Measurements from ENCODE around the gene PLEKHN1. TPM values are rescaled to one million over a fixed set of nuclear protein-coding genes. Genes with fewer than 3 reads are reported as not detected.
A peak's percentile ranks its signal among the peaks of the same experiment; 100 is the strongest.

The PLEKHN1 gene
- total and polyA plus RNA-seq, 2 donors from 2014 or later: 14.3 TPM; not detected in 1

DNA sequence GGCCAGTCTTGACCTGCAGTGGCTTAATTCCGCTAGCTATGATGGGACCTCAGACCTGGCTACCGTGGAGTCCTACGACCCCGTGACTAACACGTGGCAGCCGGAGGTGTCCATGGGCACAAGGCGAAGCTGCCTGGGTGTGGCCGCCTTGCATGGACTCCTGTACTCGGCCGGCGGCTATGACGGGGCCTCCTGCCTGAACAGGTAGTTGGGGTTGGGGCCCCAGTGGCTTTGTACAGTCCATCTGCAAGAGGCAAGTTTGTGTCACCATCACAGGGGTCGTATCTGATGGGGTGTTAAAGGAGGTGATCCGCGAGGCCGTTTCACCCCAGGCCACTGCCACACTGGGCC lies 3.0 kb upstream of the PLEKHN1 start:
- no peaks in the 10 kb centered on the region for H3K27me3 ChIP-seq (ENCODE audit: control insufficient read depth, insufficient read depth, low read length)
- DNase-seq (no peak), FAIRE-seq (no peak)
- no peak overlapping the region for H3K27ac ChIP-seq (ENCODE audit: low read depth in 2 of 2, low read length in 2 of 2)
- TF ChIP-seq CTCF (IDR thresholded peaks at IDR 0.05; ENCODE audit: borderline replicate concordance, extremely low read depth, insufficient read depth): no peak
- H3K4me1 ChIP-seq (ENCODE audit: control insufficient read depth in 2 of 3, insufficient read depth in 2 of 3, low read depth in 1 of 3, low read length in 3 of 3): peaks cover 0 to 11% (median 3%) of the 10 kb centered on the region in 3 donors
- intact Hi-C loops (cut with DNase I): no loop called here
- no peaks in the 10 kb centered on the region for H3K9me3 ChIP-seq (ENCODE audit: control insufficient read depth in 2 of 3, insufficient read depth in 1 of 3, low read length in 3 of 3)
- no peak overlapping the region for H3K9ac ChIP-seq (ENCODE audit: low read length in 3 of 3)
- no peaks in the 10 kb centered on the region for H3K36me3 ChIP-seq (ENCODE audit: control insufficient read depth in 2 of 3, insufficient read depth in 3 of 3, low read length in 3 of 3)
- no peak overlapping the region for H3K4me3 ChIP-seq (ENCODE audit: low read length in 3 of 3)

DNA sequence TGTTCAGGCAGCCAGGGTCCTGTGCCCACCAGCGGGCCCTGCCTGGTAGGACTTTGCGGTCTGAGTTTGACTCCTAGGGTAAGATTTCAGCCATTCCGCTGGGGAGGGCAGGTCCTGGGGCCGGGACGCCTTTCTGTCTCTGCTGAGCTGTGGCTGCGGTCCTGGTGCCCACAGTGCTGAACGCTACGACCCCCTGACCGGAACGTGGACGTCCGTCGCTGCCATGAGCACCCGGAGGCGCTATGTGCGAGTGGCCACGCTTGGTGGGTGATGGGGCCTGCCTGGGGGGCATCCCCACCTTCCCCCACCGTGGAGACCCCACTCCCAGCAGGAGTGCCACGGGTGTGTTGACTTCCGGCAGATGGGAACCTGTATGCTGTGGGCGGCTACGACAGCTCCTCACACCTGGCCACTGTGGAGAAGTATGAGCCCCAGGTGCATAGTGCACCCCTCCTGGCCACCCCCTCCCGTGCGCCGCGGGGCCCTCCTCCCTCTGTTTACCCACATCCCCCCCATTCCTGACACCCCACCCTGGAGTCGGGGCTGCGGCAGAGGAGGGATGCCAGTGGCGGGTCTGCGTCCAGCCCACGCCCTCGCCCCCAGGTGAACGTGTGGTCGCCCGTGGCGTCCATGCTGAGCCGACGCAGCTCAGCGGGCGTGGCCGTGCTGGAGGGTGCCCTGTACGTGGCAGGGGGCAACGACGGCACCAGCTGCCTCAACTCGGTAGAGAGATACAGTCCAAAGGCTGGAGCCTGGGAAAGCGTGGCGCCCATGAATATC lies 2.3 kb upstream of the PLEKHN1 start:
- no peak overlapping the region for H3K27ac ChIP-seq (ENCODE audit: low read depth in 2 of 2, low read length in 2 of 2)
- intact Hi-C loops (cut with DNase I): no loop called here
- DNase-seq: no peak
- TF ChIP-seq CTCF (IDR thresholded peaks at IDR 0.05; ENCODE audit: borderline replicate concordance, extremely low read depth, insufficient read depth): no peak
- no peak overlapping the region for H3K4me3 ChIP-seq (ENCODE audit: low read length in 3 of 3)
- peaks cover 0 to 7% (median 0%) of the 10 kb centered on the region in 3 donors for H3K4me1 ChIP-seq (ENCODE audit: control insufficient read depth in 2 of 3, insufficient read depth in 2 of 3, low read depth in 1 of 3, low read length in 3 of 3)
- no peaks in the 10 kb centered on the region for H3K36me3 ChIP-seq (ENCODE audit: control insufficient read depth in 2 of 3, insufficient read depth in 3 of 3, low read length in 3 of 3)
- no peaks in the 10 kb centered on the region for H3K9me3 ChIP-seq (ENCODE audit: control insufficient read depth in 2 of 3, insufficient read depth in 1 of 3, low read length in 3 of 3)
- no peak for FAIRE-seq
- no peaks in the 10 kb centered on the region for H3K27me3 ChIP-seq (ENCODE audit: control insufficient read depth, insufficient read depth, low read length)
- H3K9ac ChIP-seq (ENCODE audit: low read length in 3 of 3): no peak overlapping the region

GRCh38 chr1:964691-965525 lies 1.4 kb upstream of the PLEKHN1 start:
- no peak overlapping the region for H3K9ac ChIP-seq (ENCODE audit: low read length in 3 of 3)
- no peak for TF ChIP-seq CTCF (IDR thresholded peaks at IDR 0.05; ENCODE audit: borderline replicate concordance, extremely low read depth, insufficient read depth)
- no peak overlapping the region for H3K4me3 ChIP-seq (ENCODE audit: low read length in 3 of 3)
- FAIRE-seq (no peak), DNase-seq (peak in 1 of 5 donors; percentile 49)
- no peak overlapping the region for H3K27ac ChIP-seq (ENCODE audit: low read depth in 2 of 2, low read length in 2 of 2)
- no peaks in the 10 kb centered on the region for H3K9me3 ChIP-seq (ENCODE audit: control insufficient read depth in 2 of 3, insufficient read depth in 1 of 3, low read length in 3 of 3)
- H3K4me1 ChIP-seq (ENCODE audit: control insufficient read depth in 2 of 3, insufficient read depth in 2 of 3, low read depth in 1 of 3, low read length in 3 of 3): peaks cover 0 to 7% (median 0%) of the 10 kb centered on the region in 3 donors
- no peaks in the 10 kb centered on the region for H3K36me3 ChIP-seq (ENCODE audit: control insufficient read depth in 2 of 3, insufficient read depth in 3 of 3, low read length in 3 of 3)
- intact Hi-C loops (cut with DNase I): no loop called here
- H3K27me3 ChIP-seq (ENCODE audit: control insufficient read depth, insufficient read depth, low read length): peaks cover 8% of the 10 kb centered on the region

Measured in kidney (tissue), 14 donors.